HCT116 (cell line): ENCODE measurements around the gene CCR7. TPM values are rescaled to one million over a fixed set of nuclear protein-coding genes. Genes with fewer than 3 reads are reported as not detected.
A peak's percentile ranks its signal among the peaks of the same experiment; 100 is the strongest.

Experiments used
- ATAC-seq: fragments of 200-7000 bp; cut with Tn5 transposase; 2 replicates; pipeline ENCODE4 v1.9.1; 2020; ENCODE audit warnings: mild to moderate bottlenecking, moderate library complexity
- BruUV-seq: library from RNA; stranded (reverse); fragments of 400-500 nt; replicated peaks from 2 replicates; lab custom pipeline; 2021; lab: Mats Ljungman, UMichigan
- CTCF ChIA-PET: fragments of 300-600 bp; sonication (Branson Sonifier 250); formaldehyde crosslinking; loops from one replicate; lab custom pipeline; 2021; ENCODE audit warnings: antibody characterized with exemption; lab: Charles Lee
- POLR2A ChIA-PET: fragments of 300-600, 350-600 bp; sonication (Branson Sonifier 250); formaldehyde crosslinking; loops from one replicate; lab custom pipeline; 2021; ENCODE audit warnings: antibody characterized with exemption; lab: Charles Lee
- RAD21 ChIA-PET, 2 experiments: fragments of 300-600 bp; sonication (Branson Sonifier 250); formaldehyde crosslinking; loops; one replicate each; lab custom pipeline; 2023; ENCODE audit warnings: low total read pairs in 2 of 2; ENCODE audit not compliant: uncharacterized antibody in 2 of 2, unreplicated experiment in 2 of 2, low non-redundant PET in 1 of 2; lab: Charles Lee
- DNase-seq: peaks from one replicate; pipeline ENCODE4 v3.0.0-alpha.2; 2010; ENCODE audit warnings: low read depth, low spot score
- H2AFZ ChIP-seq: fragments of 200-600 bp; shearing (Covaris generic), sonication (generic); 2 replicates; pipeline ENCODE4 v1.6.1; 2017; ENCODE audit warnings: low read depth, mixed run types, mixed read lengths, antibody characterized with exemption, low read length; ENCODE audit not compliant: poor library complexity, severe bottlenecking
- H3K27ac ChIP-seq: 2 replicates; pipeline ENCODE4 v1.5.1; 2012; ENCODE audit warnings: low read depth, low read length
- H3K27me3 ChIP-seq: fragments of 200-600 bp; sonication (generic); 2 replicates; pipeline ENCODE4 v1.6.1; 2016; ENCODE audit warnings: mixed run types, low read length, mixed read lengths; ENCODE audit not compliant: insufficient read depth
- H3K36me3 ChIP-seq, 2 experiments: fragments of 200-500 bp in 1 of 2; fragments of 200-600 bp in 1 of 2; sonication (Bioruptor generic) in 1 of 2; sonication (generic) in 1 of 2; 2 replicates each; pipeline versions ENCODE4 v1.5.1 to v1.6.1; 2014 to 2016; ENCODE audit warnings: low read length in 2 of 2, inconsistent platforms in 1 of 2, mixed read lengths in 1 of 2, mixed run types in 1 of 2; ENCODE audit not compliant: insufficient read depth in 2 of 2, control insufficient read depth in 1 of 2
- H3K4me1 ChIP-seq, 2 experiments: fragments of 200-600 bp in 1 of 2; sonication (generic) in 1 of 2; 2 replicates each; pipeline versions ENCODE4 v1.5.1 to v1.6.1; 2012 to 2017; ENCODE audit warnings: low read length in 2 of 2, inconsistent platforms in 1 of 2, mild to moderate bottlenecking in 1 of 2, mixed read lengths in 1 of 2, mixed run types in 1 of 2, moderate library complexity in 1 of 2; ENCODE audit not compliant: insufficient read depth in 2 of 2, control insufficient read depth in 1 of 2
- H3K4me2 ChIP-seq: fragments of 200-600 bp; sonication (generic); 2 replicates; pipeline ENCODE4 v1.6.1; 2017; ENCODE audit warnings: mixed run types, low read length, mixed read lengths
- H3K4me3 ChIP-seq, 2 experiments: fragments of 200-600 bp in 1 of 2; sonication (generic) in 1 of 2; replicated peaks in 1 of 2; 2 replicates each; pipeline ENCODE4 v1.5.1; 2011 to 2016; ENCODE audit warnings: low read length in 2 of 2, control low read depth in 1 of 2, low read depth in 1 of 2, mild to moderate bottlenecking in 1 of 2, mixed read lengths in 1 of 2, mixed run types in 1 of 2
- H3K79me2 ChIP-seq: fragments of 200-600 bp; sonication (generic); 2 replicates; pipeline ENCODE4 v1.6.1; 2017; ENCODE audit warnings: mild to moderate bottlenecking, mixed run types, low read length, moderate library complexity, mixed read lengths; ENCODE audit not compliant: insufficient read depth
- H3K9ac ChIP-seq: fragments of 200-600 bp; sonication (generic); 2 replicates; pipeline ENCODE4 v1.6.1; 2016; ENCODE audit warnings: low read length, mixed read lengths
- H3K9me2 ChIP-seq: fragments of 200-600 bp; sonication (generic), shearing (Covaris generic); 2 replicates; pipeline ENCODE4 v1.6.1; 2017; ENCODE audit warnings: mixed run types, mild to moderate bottlenecking, moderate library complexity; ENCODE audit not compliant: insufficient read depth
- H3K9me3 ChIP-seq, 2 experiments: fragments of 200-500 bp in 1 of 2; fragments of 200-600 bp in 1 of 2; sonication (Bioruptor generic) in 1 of 2; sonication (generic) in 1 of 2; 2 replicates each; pipeline ENCODE4 v1.6.1; 2014 to 2017; ENCODE audit warnings: low read length in 2 of 2, mixed read lengths in 2 of 2, inconsistent platforms in 1 of 2, low read depth in 1 of 2, mild to moderate bottlenecking in 1 of 2, mixed run types in 1 of 2, moderate library complexity in 1 of 2; ENCODE audit not compliant: control insufficient read depth in 1 of 2, insufficient read depth in 1 of 2
- H4K20me1 ChIP-seq: fragments of 200-600 bp; sonication (generic), shearing (Covaris generic); 2 replicates; pipeline ENCODE4 v1.6.1; 2017; ENCODE audit warnings: mixed run types, mild to moderate bottlenecking, moderate library complexity; ENCODE audit not compliant: insufficient read depth
- CEBPB ChIP-seq: IDR thresholded peaks from 2 replicates; pipeline ENCODE4 v1.6.1; 2012; ENCODE audit warnings: low read depth
- ELF1 ChIP-seq: IDR thresholded peaks from 2 replicates; pipeline ENCODE4 v1.6.1; 2012; ENCODE audit warnings: low read depth, borderline replicate concordance
- EZH2 ChIP-seq: fragments of 200-600 bp; sonication (generic); IDR thresholded peaks from 2 replicates; pipeline ENCODE4 v1.6.1; 2017; ENCODE audit warnings: antibody characterized with exemption, mixed run types
- EZH2phosphoT487 ChIP-seq: fragments of 200-600 bp; IDR thresholded peaks from 2 replicates; pipeline ENCODE4 v1.6.1; 2018; ENCODE audit warnings: antibody characterized with exemption, borderline replicate concordance
- POLR2A ChIP-seq: IDR thresholded peaks from 2 replicates; pipeline ENCODE4 v1.7.0; 2011; ENCODE audit warnings: borderline replicate concordance; ENCODE audit not compliant: insufficient read depth, insufficient read length; ENCODE audit errors: extremely low read depth
- SP1 ChIP-seq: IDR thresholded peaks from 2 replicates; pipeline ENCODE4 v1.6.1; 2012; ENCODE audit warnings: low read depth
- TCF7L2 ChIP-seq: IDR thresholded peaks from 2 replicates; pipeline ENCODE4 v1.7.0; 2011; ENCODE audit warnings: borderline replicate concordance, inconsistent platforms; ENCODE audit not compliant: insufficient read depth, insufficient read length; ENCODE audit errors: extremely low read depth
- YY1 ChIP-seq: IDR thresholded peaks from 2 replicates; pipeline ENCODE4 v1.6.1; 2011; ENCODE audit warnings: low read length, low read depth, moderate library complexity, mild to moderate bottlenecking; ENCODE audit not compliant: insufficient replicate concordance; ENCODE audit errors: extremely low read depth
- ZFX ChIP-seq: fragments of 450-650 bp; IDR thresholded peaks from 2 replicates; pipeline ENCODE4 v1.6.1; 2017
- intact Hi-C: fragments of 100-400 bp; cut with micrococcal nuclease; formaldehyde crosslinking; loops from 2 replicates; pipeline ENCODE4 v1.10.0; 2022
- total RNA-seq: library from RNA; stranded (reverse); gene quantifications from one replicate; pipeline ENCODE4 v1.2.1, GENCODE V29; 2021; ENCODE audit not compliant: unreplicated experiment
- TF ChIP-seq, protein P1 (sequence below), 3 experiments: fragments of 200-600 bp in 1 of 3; sonication (generic) in 1 of 3; IDR thresholded peaks in 2 of 3; conservative IDR thresholded peaks in 1 of 3; 2 replicates each; pipeline ENCODE4 v1.5.1; 2012 to 2017; ENCODE audit warnings: low read depth in 2 of 3, low read length in 2 of 3, antibody characterized with exemption in 1 of 3, borderline replicate concordance in 1 of 3, control low read depth in 1 of 3, mild to moderate bottlenecking in 1 of 3, mixed read lengths in 1 of 3, mixed run types in 1 of 3, moderate library complexity in 1 of 3; ENCODE audit not compliant: insufficient read depth in 1 of 3
- TF ChIP-seq, protein P2 (sequence below): IDR thresholded peaks from 2 replicates; pipeline ENCODE4 v1.6.1; 2011; ENCODE audit warnings: mild to moderate bottlenecking, low read length, moderate library complexity; ENCODE audit not compliant: insufficient replicate concordance; ENCODE audit errors: extremely low read depth
- TF ChIP-seq, protein P3 (sequence below): IDR thresholded peaks from 2 replicates; pipeline ENCODE4 v1.6.1; 2012; ENCODE audit warnings: low read depth
- TF ChIP-seq, protein P4 (sequence below): IDR thresholded peaks from 2 replicates; pipeline ENCODE4 v1.6.1; 2012
- TF ChIP-seq, protein P5 (sequence below): IDR thresholded peaks from 2 replicates; pipeline ENCODE4 v1.6.1; 2012

CCR7 gene
- total RNA-seq, 1 experiment from 2014 or later = 0.69 TPM

DNA sequence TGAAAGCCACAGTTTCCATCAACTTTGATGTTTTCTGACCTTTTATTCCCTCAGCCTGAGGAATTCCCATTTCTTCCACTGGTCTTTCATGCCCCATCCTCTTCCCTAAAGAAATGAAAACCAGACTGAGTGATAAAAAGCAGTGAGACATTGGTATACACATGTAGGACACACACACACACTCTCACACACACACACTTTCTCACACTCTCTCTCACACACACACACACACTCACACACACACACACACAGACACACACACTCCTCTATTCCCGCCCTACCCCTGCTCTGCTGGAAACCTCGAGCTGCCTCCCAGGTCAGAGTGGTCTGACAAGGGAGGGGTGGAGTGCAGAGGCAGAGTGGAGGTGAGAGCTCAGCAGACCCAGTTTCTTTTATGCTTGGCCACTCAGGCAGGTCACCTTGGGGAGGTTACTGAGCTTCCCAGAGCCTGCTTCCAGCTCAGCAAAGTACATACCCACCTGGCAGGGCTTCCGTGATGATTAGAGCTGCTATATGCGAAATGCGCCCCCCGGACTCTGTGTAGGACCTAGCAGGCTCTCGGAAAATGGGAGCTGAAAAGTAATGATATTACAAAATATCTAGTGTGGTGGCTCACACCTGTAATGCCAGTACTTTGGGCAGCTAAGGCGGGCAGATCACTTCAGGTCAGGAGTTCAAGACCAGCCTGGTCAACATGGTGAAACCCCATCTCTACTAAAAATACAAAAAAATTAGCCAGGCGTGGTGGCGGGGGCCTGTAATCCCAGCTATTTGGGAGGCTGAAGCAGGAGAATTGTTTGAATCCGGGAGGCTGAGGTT is 30.7 kb downstream of the CCR7 start (continued):
- TF ChIP-seq, protein P1, sequence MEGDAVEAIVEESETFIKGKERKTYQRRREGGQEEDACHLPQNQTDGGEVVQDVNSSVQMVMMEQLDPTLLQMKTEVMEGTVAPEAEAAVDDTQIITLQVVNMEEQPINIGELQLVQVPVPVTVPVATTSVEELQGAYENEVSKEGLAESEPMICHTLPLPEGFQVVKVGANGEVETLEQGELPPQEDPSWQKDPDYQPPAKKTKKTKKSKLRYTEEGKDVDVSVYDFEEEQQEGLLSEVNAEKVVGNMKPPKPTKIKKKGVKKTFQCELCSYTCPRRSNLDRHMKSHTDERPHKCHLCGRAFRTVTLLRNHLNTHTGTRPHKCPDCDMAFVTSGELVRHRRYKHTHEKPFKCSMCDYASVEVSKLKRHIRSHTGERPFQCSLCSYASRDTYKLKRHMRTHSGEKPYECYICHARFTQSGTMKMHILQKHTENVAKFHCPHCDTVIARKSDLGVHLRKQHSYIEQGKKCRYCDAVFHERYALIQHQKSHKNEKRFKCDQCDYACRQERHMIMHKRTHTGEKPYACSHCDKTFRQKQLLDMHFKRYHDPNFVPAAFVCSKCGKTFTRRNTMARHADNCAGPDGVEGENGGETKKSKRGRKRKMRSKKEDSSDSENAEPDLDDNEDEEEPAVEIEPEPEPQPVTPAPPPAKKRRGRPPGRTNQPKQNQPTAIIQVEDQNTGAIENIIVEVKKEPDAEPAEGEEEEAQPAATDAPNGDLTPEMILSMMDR (IDR thresholded peaks at IDR 0.05 in 2 of 3, conservative IDR thresholded peaks at IDR 0.05 in 1 of 3; ENCODE audit: borderline replicate concordance in 1 of 3, insufficient read depth in 1 of 3, low read depth in 2 of 3, low read length in 2 of 3) = no peak
- no peak for TF ChIP-seq ELF1
- TF ChIP-seq CEBPB = no peak
- no peak for TF ChIP-seq ZFX
- TF ChIP-seq EZH2 = no peak
- TF ChIP-seq, protein P2, sequence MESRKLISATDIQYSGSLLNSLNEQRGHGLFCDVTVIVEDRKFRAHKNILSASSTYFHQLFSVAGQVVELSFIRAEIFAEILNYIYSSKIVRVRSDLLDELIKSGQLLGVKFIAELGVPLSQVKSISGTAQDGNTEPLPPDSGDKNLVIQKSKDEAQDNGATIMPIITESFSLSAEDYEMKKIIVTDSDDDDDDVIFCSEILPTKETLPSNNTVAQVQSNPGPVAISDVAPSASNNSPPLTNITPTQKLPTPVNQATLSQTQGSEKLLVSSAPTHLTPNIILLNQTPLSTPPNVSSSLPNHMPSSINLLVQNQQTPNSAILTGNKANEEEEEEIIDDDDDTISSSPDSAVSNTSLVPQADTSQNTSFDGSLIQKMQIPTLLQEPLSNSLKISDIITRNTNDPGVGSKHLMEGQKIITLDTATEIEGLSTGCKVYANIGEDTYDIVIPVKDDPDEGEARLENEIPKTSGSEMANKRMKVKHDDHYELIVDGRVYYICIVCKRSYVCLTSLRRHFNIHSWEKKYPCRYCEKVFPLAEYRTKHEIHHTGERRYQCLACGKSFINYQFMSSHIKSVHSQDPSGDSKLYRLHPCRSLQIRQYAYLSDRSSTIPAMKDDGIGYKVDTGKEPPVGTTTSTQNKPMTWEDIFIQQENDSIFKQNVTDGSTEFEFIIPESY = no peak

DNA sequence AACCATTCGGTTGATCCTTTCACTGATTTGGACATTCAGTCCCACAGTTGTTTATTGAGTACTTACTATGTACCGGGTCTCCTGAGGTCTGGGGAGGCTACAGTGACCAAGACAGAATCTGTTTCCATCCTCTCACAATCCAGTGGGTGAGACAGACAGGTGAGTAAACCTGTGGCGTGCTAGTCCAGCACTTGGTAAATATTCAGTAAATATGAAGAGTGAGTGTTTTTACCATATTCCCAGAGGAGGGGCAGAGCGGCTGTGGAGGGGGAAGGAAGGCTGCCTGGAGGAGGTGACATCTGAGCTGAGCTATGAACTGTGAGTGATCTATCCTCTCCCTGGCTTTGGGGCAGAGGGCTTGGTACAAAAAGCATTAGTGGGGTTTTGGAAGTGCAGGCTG is 31.4 kb downstream of the CCR7 start:
- intact Hi-C loops = loop anchor here (1.0 to 5.0 kb wide), 5 partner anchors 57 to 232 kb away; no protein-coding TSS in a partner anchor
- no peaks in the 10 kb centered on the region for H4K20me1 ChIP-seq
- no TSS peak for BruUV-seq
- peak overlapping the region; percentile 62 for H2AFZ ChIP-seq
- H3K79me2 ChIP-seq = no peaks in the 10 kb centered on the region
- DNase-seq (no peak), ATAC-seq (peak; percentile 4; the same call in 1 of the 2 replicates)
- H3K9ac ChIP-seq = no peak overlapping the region
- no peaks in the 10 kb centered on the region for H3K27me3 ChIP-seq
- no peaks in the 10 kb centered on the region for H3K9me3 ChIP-seq
- no peaks in the 10 kb centered on the region for H3K36me3 ChIP-seq
- RAD21 ChIA-PET = interaction anchor here (0.6 to 2.6 kb wide), 21 partner anchors 26 to 191 kb away, joined by 3 to 14 read pairs (median 5); partner anchors contain the start of genes TOP2A (in 2 of the 2) and TNS4 (in 1 of the 2)
- POLR2A ChIA-PET = interaction anchor here (0.7 to 2.1 kb wide), 5 partner anchors 14 to 175 kb away, joined by 3 to 6 read pairs (median 5); partner anchors contain the start of gene TOP2A
- no peak overlapping the region for H3K4me3 ChIP-seq
- CTCF ChIA-PET = interaction anchor here (0.8 to 4.0 kb wide), 20 partner anchors 23 to 1115 kb away, joined by 3 to 31 read pairs (median 4); partner anchors contain the start of genes GJD3, TNS4 and TOP2A
- no peak overlapping the region for H3K27ac ChIP-seq
- no peaks in the 10 kb centered on the region for H3K9me2 ChIP-seq
- H3K4me1 ChIP-seq = peaks cover 39 to 74% of the 10 kb centered on the region in 2 experiments
- peak overlapping the region; percentile 48 for H3K4me2 ChIP-seq
- TF ChIP-seq, protein P3, sequence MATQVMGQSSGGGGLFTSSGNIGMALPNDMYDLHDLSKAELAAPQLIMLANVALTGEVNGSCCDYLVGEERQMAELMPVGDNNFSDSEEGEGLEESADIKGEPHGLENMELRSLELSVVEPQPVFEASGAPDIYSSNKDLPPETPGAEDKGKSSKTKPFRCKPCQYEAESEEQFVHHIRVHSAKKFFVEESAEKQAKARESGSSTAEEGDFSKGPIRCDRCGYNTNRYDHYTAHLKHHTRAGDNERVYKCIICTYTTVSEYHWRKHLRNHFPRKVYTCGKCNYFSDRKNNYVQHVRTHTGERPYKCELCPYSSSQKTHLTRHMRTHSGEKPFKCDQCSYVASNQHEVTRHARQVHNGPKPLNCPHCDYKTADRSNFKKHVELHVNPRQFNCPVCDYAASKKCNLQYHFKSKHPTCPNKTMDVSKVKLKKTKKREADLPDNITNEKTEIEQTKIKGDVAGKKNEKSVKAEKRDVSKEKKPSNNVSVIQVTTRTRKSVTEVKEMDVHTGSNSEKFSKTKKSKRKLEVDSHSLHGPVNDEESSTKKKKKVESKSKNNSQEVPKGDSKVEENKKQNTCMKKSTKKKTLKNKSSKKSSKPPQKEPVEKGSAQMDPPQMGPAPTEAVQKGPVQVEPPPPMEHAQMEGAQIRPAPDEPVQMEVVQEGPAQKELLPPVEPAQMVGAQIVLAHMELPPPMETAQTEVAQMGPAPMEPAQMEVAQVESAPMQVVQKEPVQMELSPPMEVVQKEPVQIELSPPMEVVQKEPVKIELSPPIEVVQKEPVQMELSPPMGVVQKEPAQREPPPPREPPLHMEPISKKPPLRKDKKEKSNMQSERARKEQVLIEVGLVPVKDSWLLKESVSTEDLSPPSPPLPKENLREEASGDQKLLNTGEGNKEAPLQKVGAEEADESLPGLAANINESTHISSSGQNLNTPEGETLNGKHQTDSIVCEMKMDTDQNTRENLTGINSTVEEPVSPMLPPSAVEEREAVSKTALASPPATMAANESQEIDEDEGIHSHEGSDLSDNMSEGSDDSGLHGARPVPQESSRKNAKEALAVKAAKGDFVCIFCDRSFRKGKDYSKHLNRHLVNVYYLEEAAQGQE = no peak
- TF ChIP-seq SP1 = no peak
- no peak for TF ChIP-seq POLR2A
- TF ChIP-seq, protein P4, sequence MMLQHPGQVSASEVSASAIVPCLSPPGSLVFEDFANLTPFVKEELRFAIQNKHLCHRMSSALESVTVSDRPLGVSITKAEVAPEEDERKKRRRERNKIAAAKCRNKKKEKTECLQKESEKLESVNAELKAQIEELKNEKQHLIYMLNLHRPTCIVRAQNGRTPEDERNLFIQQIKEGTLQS = no peak
- no peak for TF ChIP-seq TCF7L2
- no peak for TF ChIP-seq EZH2
- no peak for TF ChIP-seq YY1
- TF ChIP-seq EZH2phosphoT487 = no peak
- TF ChIP-seq, protein P5, sequence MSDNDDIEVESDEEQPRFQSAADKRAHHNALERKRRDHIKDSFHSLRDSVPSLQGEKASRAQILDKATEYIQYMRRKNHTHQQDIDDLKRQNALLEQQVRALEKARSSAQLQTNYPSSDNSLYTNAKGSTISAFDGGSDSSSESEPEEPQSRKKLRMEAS = no peak
